T-helper 22 cell (primary cell): ENCODE measurements around the gene SRXN1.
"Not testable (repeated sequence)": the region's sequence is repeated elsewhere in the genome, so short reads cannot be mapped to it uniquely, and the experiment has no call there.

ENCODE experiments used
- DNase-seq: peaks from one replicate; pipeline ENCODE4 v3.0.0-alpha.2; 2020; ENCODE audit warnings: low read depth

Gene SRXN1

GRCh38 chr20:655726-656624, 3.0 kb upstream of the SRXN1 start:
- no peak for DNase-seq

- DNase-seq: no peak
These were observed 1.4 kb upstream of the SRXN1 start for GRCh38 chr20:654417-654750.

- no peak for DNase-seq
These were observed 803 bp upstream of the SRXN1 start for GRCh38 chr20:653590-654416.

GRCh38 chr20:652615-653109, 338 bp downstream of the SRXN1 start:
- DNase-seq: no peak

- no peak for DNase-seq
These were observed 1.0 kb downstream of the SRXN1 start for GRCh38 chr20:651713-652614.

- DNase-seq: no peak
These were observed 2.0 kb downstream of the SRXN1 start for GRCh38 chr20:650954-651353.

- no peak for DNase-seq
These were observed 2.7 kb downstream of the SRXN1 start for GRCh38 chr20:650281-650680.

- no peak for DNase-seq
These were observed 5.5 kb downstream of the SRXN1 start for GRCh38 chr20:647479-648019.

GRCh38 chr20:646868-647233, 6.1 kb downstream of the SRXN1 start:
- DNase-seq: no peak

- DNase-seq: no peak
These were observed 6.7 kb downstream of the SRXN1 start for GRCh38 chr20:646107-646867.

- DNase-seq: peak; percentile 9
These were observed 7.5 kb downstream of the SRXN1 start for GRCh38 chr20:645318-646106.

- no peak for DNase-seq
These were observed 8.2 kb downstream of the SRXN1 start for GRCh38 chr20:644692-645317.

- no peak for DNase-seq
These were observed 10.4 kb downstream of the SRXN1 start for GRCh38 chr20:642398-643174.

GRCh38 chr20:642013-642397, 11.0 kb downstream of the SRXN1 start:
- DNase-seq: not testable (repeated sequence)

- DNase-seq: no peak
These were observed 11.5 kb downstream of the SRXN1 start for GRCh38 chr20:641516-641875.

GRCh38 chr20:640674-641515, 12.1 kb downstream of the SRXN1 start:
- no peak for DNase-seq

- DNase-seq: no peak
These were observed 14.4 kb downstream of the SRXN1 start for GRCh38 chr20:638579-638978.

- DNase-seq: no peak
These were observed 15.4 kb downstream of the SRXN1 start for GRCh38 chr20:637559-637958.
